ENCODE measurements around the gene RPS6KL1. TPM values are rescaled to one million over a fixed set of nuclear protein-coding genes. Genes with fewer than 3 reads are reported as not detected.

The RPS6KL1 gene
- total and polyA plus RNA-seq, 12 donors, result 10.3 to 27.1 (median 21.9) TPM

DNA sequence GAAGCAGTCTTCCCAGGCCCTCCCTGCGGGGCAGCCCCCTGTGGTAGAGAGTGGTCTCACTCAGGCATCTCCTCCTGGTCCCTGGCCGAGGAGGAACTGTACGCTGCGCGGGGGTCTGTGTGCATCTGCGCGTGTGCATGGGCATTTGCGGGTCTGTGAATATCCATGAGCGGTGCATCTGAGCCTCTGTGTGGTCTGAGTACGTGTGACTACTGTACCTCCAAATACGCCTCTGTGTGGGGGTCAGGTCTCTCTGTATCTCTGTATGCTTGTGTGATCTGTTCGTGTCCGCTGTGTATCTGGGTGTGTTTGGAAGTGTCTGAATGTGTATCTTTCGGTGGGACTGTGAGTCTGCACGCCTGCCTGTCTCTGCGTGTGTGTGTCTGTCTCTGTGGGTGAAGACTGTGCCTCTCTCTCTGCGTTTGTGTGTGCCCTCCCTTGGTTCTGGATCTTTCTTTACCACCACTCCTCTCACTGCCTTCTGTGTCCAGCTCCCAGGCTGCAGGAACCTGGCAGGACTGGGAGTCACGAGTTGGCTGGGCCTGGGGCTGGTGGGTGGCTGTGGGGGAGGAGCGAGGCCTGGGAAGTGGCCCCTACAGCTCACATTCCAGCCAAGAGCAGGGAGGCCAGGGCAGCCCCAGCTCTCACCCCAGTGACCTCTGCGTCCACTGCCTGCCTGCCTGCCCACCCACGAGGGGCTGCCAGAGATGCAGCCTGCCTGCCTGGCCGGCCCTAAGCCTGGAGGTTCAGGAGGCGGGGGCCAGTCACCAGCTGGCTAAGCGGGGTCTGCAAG is 33.4 kb upstream of the RPS6KL1 start:
- intact Hi-C loops (cut with DNase I), result loop anchor here in 2 of 10 donors (5.0 to 10.0 kb wide), 2 partner anchors 46 to 48 kb away; partner anchors contain the start of gene EIF2B2 (in 2 of the 2)
- ATAC-seq, result no peak
- Histone ChIP-seq H3K9me3 (no peaks in the 10 kb centered on the region), H3K27me3 (peaks cover 0 to 23% (median 0%) of the 10 kb centered on the region in 7 donors), H3K4me3 (peak overlapping the region in 4 of 10 donors; percentile 68 to 87 (median 82)), H3K36me3 (peaks cover 0 to 17% (median 0%) of the 10 kb centered on the region in 9 donors), H3K27ac (peak overlapping the region in 2 of 10 donors; percentile 79 to 86), H3K4me1 (peaks cover 7 to 49% (median 27%) of the 10 kb centered on the region in 9 donors)
- DNase-seq, result no peak
- TF ChIP-seq, protein P1, sequence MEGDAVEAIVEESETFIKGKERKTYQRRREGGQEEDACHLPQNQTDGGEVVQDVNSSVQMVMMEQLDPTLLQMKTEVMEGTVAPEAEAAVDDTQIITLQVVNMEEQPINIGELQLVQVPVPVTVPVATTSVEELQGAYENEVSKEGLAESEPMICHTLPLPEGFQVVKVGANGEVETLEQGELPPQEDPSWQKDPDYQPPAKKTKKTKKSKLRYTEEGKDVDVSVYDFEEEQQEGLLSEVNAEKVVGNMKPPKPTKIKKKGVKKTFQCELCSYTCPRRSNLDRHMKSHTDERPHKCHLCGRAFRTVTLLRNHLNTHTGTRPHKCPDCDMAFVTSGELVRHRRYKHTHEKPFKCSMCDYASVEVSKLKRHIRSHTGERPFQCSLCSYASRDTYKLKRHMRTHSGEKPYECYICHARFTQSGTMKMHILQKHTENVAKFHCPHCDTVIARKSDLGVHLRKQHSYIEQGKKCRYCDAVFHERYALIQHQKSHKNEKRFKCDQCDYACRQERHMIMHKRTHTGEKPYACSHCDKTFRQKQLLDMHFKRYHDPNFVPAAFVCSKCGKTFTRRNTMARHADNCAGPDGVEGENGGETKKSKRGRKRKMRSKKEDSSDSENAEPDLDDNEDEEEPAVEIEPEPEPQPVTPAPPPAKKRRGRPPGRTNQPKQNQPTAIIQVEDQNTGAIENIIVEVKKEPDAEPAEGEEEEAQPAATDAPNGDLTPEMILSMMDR (IDR thresholded peaks at IDR 0.05), result no peak
- 86 to 89% methylated on average over 24 of the region's 24 CpGs for WGBS, 2 donors

DNA sequence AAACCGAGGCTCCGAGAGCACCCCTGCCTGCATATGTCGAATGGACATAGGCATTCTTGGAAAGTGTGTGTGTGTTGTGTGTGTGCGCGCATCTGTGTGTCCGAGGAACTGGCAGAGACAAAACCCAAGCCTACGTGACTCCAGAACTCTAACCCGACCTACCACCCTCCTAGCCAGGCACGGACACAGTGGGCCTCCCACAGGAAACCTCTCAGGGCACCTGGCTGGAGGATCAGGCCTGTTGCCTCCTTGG is 32.9 kb upstream of the RPS6KL1 start:
- Histone ChIP-seq H3K9me3 (no peaks in the 10 kb centered on the region), H3K27me3 (peaks cover 0 to 23% (median 0%) of the 10 kb centered on the region in 7 donors), H3K27ac (peak overlapping the region in 8 of 10 donors; percentile 57 to 87 (median 80)), H3K4me1 (peaks cover 11 to 54% (median 30%) of the 10 kb centered on the region in 9 donors), H3K36me3 (peaks cover 0 to 18% (median 0%) of the 10 kb centered on the region in 9 donors), H3K4me3 (peak overlapping the region in 9 of 10 donors; percentile 46 to 87 (median 71))
- 84 to 86% methylated on average over 9 of the region's 9 CpGs for WGBS, 2 donors
- no peak for DNase-seq
- intact Hi-C loops (cut with DNase I), result loop anchor here in 2 of 10 donors (5.0 to 10.0 kb wide), 2 partner anchors 46 to 49 kb away; partner anchors contain the start of gene EIF2B2 (in 2 of the 2)
- ATAC-seq, result no peak
- TF ChIP-seq, protein P1 (IDR thresholded peaks at IDR 0.05), result no peak

- WGBS, 2 donors, result 4% methylated on average over 68 to 73 of the region's 73 CpGs
- ATAC-seq (peak; percentile 71 to 90 (median 78)), DNase-seq (peak; percentile 71 to 81)
- Histone ChIP-seq H3K4me3 (peak within 1 kb of the TSS; percentile 46 to 87 (median 70)), H3K9me3 (no peaks in the 10 kb centered on the region), H3K27me3 (peaks cover 0 to 23% (median 0%) of the 10 kb centered on the region in 7 donors), H3K4me1 (peaks cover 11 to 60% (median 35%) of the 10 kb centered on the region in 9 donors), H3K27ac (peak within 1 kb of the TSS in 9 of 10 donors; percentile 57 to 87 (median 79)), H3K36me3 (peaks cover 0 to 18% (median 0%) of the 10 kb centered on the region in 9 donors)
- intact Hi-C loops (cut with DNase I), result loop anchor here in 2 of 10 donors (5.0 to 10.0 kb wide), 2 partner anchors 47 to 49 kb away; partner anchors contain the start of gene EIF2B2 (in 2 of the 2)
- TF ChIP-seq, protein P1 (IDR thresholded peaks at IDR 0.05), result no peak
Measured at GRCh38 chr14:74955229-74956026, 32.4 kb upstream of the RPS6KL1 start, which contains the start of gene PGF. Gene PGF, minus strand, starts transcription at chr14:74955597. Its CDS starts 355 bp downstream, at chr14:74955242.

DNA sequence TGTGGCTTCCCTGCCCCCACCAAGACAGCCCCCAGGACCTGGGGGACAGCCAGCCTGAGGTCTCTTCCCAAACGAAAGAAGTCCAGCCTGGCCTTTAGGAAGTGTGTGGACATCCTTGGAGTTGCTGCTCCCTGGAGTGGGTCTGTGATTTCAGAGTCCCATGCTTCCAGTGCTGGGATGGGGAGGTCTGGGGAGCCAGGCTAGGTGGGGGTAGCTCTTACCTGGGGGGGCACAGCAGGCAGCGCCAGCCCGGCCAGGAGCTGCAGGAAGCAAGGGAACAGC is 31.8 kb upstream of the RPS6KL1 start:
- H3K36me3 ChIP-seq, result peaks cover 0 to 18% (median 0%) of the 10 kb centered on the region in 9 donors
- intact Hi-C loops (cut with DNase I), result loop anchor here in 2 of 10 donors (5.0 to 10.0 kb wide), 2 partner anchors 47 to 50 kb away; partner anchors contain the start of gene EIF2B2 (in 2 of the 2)
- H3K27me3 ChIP-seq, result peaks cover 0 to 23% (median 0%) of the 10 kb centered on the region in 7 donors
- peak overlapping the region; percentile 46 to 87 (median 70) for H3K4me3 ChIP-seq
- whole genome bisulfite sequencing, 2 donors, result 10 to 12% methylated on average over 3 of the region's 3 CpGs
- ATAC-seq, result peak in 5 of 8 donors; percentile 12 to 34 (median 29)
- peaks cover 11 to 65% (median 35%) of the 10 kb centered on the region in 9 donors for H3K4me1 ChIP-seq
- no peak for DNase-seq
- TF ChIP-seq, protein P1 (IDR thresholded peaks at IDR 0.05), result no peak
- no peaks in the 10 kb centered on the region for H3K9me3 ChIP-seq
- H3K27ac ChIP-seq, result peak overlapping the region in 9 of 10 donors; percentile 57 to 87 (median 79)
